Left ventricle myocardium inferior (tissue), 1 donor: ENCODE measurements around the gene PLEKHA7. TPM values are rescaled to one million over a fixed set of nuclear protein-coding genes. Genes with fewer than 3 reads are reported as not detected.
A peak's percentile ranks its signal among the peaks of the same experiment; 100 is the strongest.
"Not testable (repeated sequence)": the region's sequence is repeated elsewhere in the genome, so short reads cannot be mapped to it uniquely, and the experiment has no call there.

Experiments used
- DNase-seq: peaks from one replicate; pipeline ENCODE4 v3.0.0-alpha.2; 2020
- H3K27ac ChIP-seq: fragments of 200-600 bp; replicated peaks from 2 replicates; pipeline ENCODE4 v1.8.0; 2021
- H3K27me3 ChIP-seq: fragments of 200-600 bp; 2 replicates; pipeline ENCODE4 v1.8.0; 2021; ENCODE audit warnings: low read depth
- H3K36me3 ChIP-seq: fragments of 200-600 bp; 2 replicates; pipeline ENCODE4 v1.8.0; 2021
- H3K4me1 ChIP-seq: fragments of 200-600 bp; 2 replicates; pipeline ENCODE4 v1.8.0; 2021
- H3K4me3 ChIP-seq: fragments of 200-600 bp; 2 replicates; pipeline ENCODE4 v1.8.0; 2021; ENCODE audit warnings: mild to moderate bottlenecking, moderate library complexity
- H3K9me3 ChIP-seq: fragments of 200-600 bp; replicated peaks from 2 replicates; pipeline ENCODE4 v1.8.0; 2021
- CTCF ChIP-seq: fragments of 200-600 bp; IDR thresholded peaks from 2 replicates; pipeline ENCODE4 v1.8.0; 2021; ENCODE audit warnings: antibody characterized with exemption, mild to moderate bottlenecking, borderline replicate concordance
- intact Hi-C: fragments of 100-400 bp; cut with micrococcal nuclease; formaldehyde crosslinking; loops from one replicate; pipeline ENCODE4 v1.11.0; 2022
- total RNA-seq: library from RNA; stranded (reverse); fragmentation: NEBNext Ultra II Directional; extraction: Animal tissue kit (Norgen Biotek cat#: 25700); gene quantifications from one replicate; pipeline ENCODE4 v1.2.1, GENCODE V29; 2021
- donor health status: DM: no; HTN: yes; CAD: no; lungs with severe emphysema.

Gene PLEKHA7
- total RNA-seq, 1 donor from 2014 or later = 33.2 TPM

- Histone ChIP-seq H3K27ac (no peak overlapping the region), H3K27me3 (no peaks in the 10 kb centered on the region), H3K4me3 (no peak overlapping the region), H3K9me3 (peaks cover 10% of the 10 kb centered on the region), H3K36me3 (no peaks in the 10 kb centered on the region), H3K4me1 (peaks cover 27% of the 10 kb centered on the region)
- no peak for TF ChIP-seq CTCF
- DNase-seq = no peak
- intact Hi-C loops = no loop called here
Measured at GRCh38 chr11:16889905-16890304, 124.3 kb downstream of the PLEKHA7 start.

- H3K36me3 ChIP-seq, intact Hi-C loops, DNase-seq, H3K27ac ChIP-seq, H3K4me3 ChIP-seq, H3K27me3 ChIP-seq: not testable (repeated sequence)
- Histone ChIP-seq H3K4me1 (peaks cover 24% of the 10 kb centered on the region), H3K9me3 (peaks cover 10% of the 10 kb centered on the region)
Measured at GRCh38 chr11:16889010-16889409, 125.2 kb downstream of the PLEKHA7 start.

GRCh38 chr11:16887887-16888286, 126.3 kb downstream of the PLEKHA7 start:
- Histone ChIP-seq H3K4me1 (peaks cover 22% of the 10 kb centered on the region), H3K9me3 (peaks cover 10% of the 10 kb centered on the region)
- DNase-seq, H3K4me3 ChIP-seq, H3K27ac ChIP-seq, H3K27me3 ChIP-seq, H3K36me3 ChIP-seq, intact Hi-C loops: not testable (repeated sequence)

- no peaks in the 10 kb centered on the region for H3K27me3 ChIP-seq
- TF ChIP-seq CTCF = peak; percentile 53
- peak; percentile 28 for DNase-seq
- H3K9me3 ChIP-seq = no peaks in the 10 kb centered on the region
- intact Hi-C loops = no loop called here
- H3K36me3 ChIP-seq = no peaks in the 10 kb centered on the region
- peaks cover 55% of the 10 kb centered on the region for H3K4me1 ChIP-seq
- H3K4me3 ChIP-seq = no peak overlapping the region
- peak overlapping the region; percentile 15 for H3K27ac ChIP-seq
Measured at GRCh38 chr11:16883174-16883573, 131.0 kb downstream of the PLEKHA7 start.

GRCh38 chr11:16881766-16882165, 132.4 kb downstream of the PLEKHA7 start:
- TF ChIP-seq CTCF = no peak
- no peak overlapping the region for H3K4me3 ChIP-seq
- H3K36me3 ChIP-seq = no peaks in the 10 kb centered on the region
- H3K4me1 ChIP-seq = peaks cover 69% of the 10 kb centered on the region
- intact Hi-C loops = no loop called here
- no peaks in the 10 kb centered on the region for H3K9me3 ChIP-seq
- DNase-seq = no peak
- no peaks in the 10 kb centered on the region for H3K27me3 ChIP-seq
- H3K27ac ChIP-seq = peak overlapping the region; percentile 67

GRCh38 chr11:16881074-16881709, 133.0 kb downstream of the PLEKHA7 start:
- TF ChIP-seq CTCF = peak; percentile 65
- H3K27me3 ChIP-seq = no peaks in the 10 kb centered on the region
- H3K9me3 ChIP-seq = no peaks in the 10 kb centered on the region
- H3K27ac ChIP-seq = peak overlapping the region; percentile 67
- peak overlapping the region; percentile 52 for H3K4me3 ChIP-seq
- peak; percentile 65 for DNase-seq
- intact Hi-C loops = no loop called here
- H3K36me3 ChIP-seq = no peaks in the 10 kb centered on the region
- peaks cover 75% of the 10 kb centered on the region for H3K4me1 ChIP-seq
